Posterior cingulate gyrus (tissue), 11 donors: ENCODE data around the gene GNAT1.
"Not testable (repeated sequence)": the region's sequence is repeated elsewhere in the genome, so short reads cannot be mapped to it uniquely, and the experiment has no call there.

ENCODE experiments used
- DNase-seq, 10 donors: peaks; one replicate each; pipeline versions ENCODE4 v3.0.0 to v3.0.0-alpha.2; 2020 to 2021; ENCODE audit warnings: mixed read lengths in 3 of 10
- intact Hi-C: fragments of 100-400 bp; cut with DNase I; formaldehyde crosslinking; loops from one replicate; pipeline ENCODE4 v1.15.1; 2023

The GNAT1 gene

DNA sequence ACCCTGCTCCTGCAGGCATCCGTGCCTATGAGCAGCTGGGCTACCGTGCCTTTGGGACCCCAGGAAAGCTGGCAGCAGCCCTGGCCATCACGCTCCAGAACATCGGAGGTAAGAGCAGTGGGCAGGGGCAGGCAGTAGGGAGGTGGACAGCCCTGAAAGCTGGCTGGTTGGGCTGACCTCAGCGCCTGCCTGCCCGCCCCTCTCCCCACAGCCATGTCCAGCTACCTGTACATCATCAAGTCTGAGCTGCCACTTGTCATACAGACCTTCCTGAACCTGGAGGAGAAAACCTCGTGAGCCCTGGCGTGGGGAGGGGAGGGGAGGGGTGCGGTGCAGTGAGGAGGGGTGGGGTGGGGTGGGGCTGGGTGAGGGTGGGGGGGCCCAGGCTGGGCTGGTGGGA is 24.1 kb downstream of the GNAT1 start:
- intact Hi-C loops = no loop called here
- no peak for DNase-seq

DNA sequence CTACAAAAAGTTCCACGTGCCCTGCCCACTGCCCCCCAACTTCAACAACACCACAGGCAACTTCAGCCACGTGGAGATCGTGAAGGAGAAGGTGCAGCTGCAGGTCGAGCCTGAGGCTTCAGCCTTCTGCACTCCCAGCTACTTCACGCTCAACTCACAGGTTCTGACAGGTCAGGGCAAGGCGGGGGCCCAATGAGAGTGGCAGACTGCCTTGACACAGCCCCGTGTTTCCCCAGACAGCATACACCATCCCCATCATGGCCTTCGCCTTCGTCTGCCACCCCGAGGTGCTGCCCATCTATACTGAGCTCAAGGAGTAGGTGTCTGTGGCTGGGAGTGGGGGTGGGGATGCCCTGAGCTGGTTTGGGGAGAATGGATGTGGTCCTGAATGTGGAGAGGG is 26.3 kb downstream of the GNAT1 start:
- no peak for DNase-seq
- intact Hi-C loops = no loop called here

DNA sequence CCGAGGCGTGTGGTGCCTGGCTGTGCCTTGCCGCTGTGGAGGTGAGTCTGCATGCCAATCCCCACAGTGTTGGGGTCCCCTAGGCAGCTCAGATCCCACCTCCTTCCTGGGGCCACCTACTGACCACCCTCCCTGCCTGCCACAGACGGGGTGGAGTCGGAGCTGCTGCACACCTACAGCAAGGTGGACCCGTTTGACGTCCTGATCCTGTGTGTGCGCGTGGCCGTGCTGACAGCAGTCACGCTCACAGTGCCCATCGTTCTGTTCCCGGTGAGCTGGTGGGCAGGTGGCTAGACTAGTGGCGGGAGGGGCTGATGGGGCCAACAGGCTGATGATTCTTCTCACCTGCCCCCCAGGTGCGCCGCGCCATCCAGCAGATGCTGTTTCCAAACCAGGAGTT is 27.0 kb downstream of the GNAT1 start:
- no peak for DNase-seq
- intact Hi-C loops = no loop called here

DNA sequence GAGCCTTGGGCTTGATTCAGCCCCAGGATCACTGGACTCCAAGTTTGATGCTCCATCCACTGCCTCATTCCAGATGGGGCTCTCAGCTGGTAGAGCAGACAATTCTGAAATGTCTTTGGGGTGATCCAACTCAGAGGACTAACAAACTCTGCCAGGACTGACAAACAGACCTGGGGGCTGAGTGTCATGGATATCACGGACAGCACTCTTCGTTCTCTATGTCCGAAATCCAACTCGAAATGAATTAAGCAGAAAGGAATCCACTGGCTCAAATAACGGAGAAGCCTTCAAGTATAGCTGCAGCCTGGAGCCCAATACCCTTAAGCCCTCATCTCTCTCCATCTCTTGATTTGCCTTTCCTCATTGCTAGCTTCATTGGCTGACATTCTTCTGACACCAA is 27.9 kb downstream of the GNAT1 start:
- intact Hi-C loops = no loop called here
- DNase-seq = no peak

DNA sequence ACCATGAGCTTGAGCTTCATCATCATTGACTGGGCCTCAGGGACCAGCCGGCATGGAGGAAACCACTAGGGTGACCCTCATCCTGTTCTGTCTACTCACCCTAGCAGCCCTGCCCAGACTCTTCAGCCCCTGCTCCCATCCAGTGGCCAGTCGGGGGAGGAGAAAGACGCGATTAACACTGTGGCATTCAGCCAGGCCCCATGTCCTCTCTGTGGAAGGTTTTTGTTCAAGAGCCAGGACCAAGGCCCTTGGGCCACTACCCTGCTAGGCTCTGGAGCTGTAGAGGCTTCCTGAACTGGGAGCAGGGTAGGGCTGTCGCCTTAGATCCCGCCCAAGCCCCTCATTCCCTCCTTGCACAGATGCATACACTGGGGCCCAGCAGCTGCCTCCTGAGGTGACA is 28.7 kb downstream of the GNAT1 start:
- intact Hi-C loops = no loop called here
- no peak for DNase-seq

DNA sequence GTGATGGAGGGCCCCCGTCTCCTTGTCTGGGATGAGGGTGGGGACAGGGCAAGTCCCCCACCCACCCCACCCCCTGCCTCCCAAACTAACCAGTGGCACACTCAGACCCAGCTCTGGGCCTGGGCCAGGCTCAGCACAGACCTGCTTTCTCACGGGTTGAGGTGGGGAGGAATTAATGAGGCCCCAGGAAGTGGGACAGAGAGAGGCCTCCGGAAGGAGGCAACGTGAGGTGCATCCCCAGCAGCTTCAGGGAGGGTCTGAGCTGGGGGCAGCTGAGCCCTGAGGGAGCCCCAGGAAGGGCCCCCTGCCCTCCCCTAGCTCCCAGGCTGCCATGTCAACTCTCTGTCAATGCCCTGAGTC is 29.6 kb downstream of the GNAT1 start:
- intact Hi-C loops = no loop called here
- no peak for DNase-seq

DNA sequence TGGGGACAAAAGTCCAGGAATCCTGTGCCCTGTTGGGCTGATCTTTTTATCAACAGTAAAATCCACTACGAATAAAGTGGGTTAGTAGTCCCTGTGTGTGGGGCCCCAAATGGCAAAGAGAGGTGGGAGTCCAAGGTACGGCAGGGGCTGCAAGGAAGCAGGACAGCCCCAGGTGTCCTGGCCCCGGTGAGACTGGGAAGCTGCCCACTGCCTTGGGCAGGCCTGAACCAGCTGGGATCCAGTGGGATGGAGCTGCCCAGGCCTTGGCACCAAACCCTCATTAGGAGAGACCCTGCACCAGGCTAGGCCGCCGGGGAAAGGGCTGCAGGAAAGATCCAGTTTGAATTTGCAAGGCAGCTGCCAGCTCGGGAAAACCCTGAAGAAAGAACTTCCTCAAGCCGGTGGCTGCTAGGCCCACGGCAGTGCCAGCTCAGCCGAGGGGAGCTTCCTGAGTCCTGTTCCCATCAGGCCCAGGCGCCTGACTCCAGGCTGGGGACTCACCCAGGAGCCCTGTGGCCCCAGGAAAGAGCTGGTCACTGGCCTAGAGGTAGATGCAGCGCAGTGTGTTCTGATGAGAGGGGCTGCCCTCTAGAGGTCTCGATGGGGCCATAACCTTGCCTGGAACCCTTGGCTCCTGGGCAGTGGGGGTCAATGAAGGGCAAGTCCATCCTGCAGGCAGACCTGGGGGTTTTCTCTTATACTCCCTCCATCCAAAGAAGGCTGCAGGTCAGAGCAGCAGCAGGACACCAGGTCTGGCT is 30.2 kb downstream of the GNAT1 start:
- intact Hi-C loops = no loop called here
- DNase-seq = peak in 2 of 10 donors; percentile 26 to 76

DNA sequence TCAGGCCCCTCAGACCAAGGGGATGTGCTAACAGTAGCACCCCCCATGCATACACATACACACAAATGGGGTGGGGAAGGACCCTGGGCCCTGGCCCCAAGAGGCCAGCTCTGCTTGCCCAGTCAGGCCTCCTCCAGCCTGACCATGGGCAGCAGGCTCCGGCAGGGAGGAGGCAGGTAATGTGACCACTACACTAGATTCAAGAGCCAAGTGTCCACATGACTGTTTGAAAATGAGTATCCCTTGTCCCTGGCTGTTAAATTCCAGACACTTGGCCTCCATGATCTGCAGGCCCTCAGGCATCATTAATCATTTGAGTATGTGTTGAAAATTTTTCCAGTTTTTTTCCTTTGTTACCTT is 30.7 kb downstream of the GNAT1 start:
- intact Hi-C loops = no loop called here
- no peak for DNase-seq

DNA sequence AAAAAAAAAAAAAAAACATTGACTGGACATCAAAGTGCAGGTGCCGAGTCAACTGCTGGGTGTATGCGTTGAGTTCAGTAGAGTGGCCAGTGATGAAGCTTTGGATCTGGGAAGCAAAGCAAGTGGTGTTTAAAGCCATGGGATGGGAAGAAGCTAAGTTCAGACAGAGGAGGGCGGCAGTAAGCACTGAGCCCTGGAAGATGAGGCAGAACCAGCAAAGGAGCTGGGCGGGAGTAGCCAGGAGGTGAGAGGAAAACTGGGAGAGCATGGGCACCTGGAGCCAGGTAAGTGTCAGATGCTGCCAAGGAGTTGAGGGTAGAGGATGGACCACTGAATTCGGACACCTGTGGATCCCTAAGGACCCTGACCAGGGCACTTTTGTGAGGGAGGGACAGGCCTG is 33.2 kb downstream of the GNAT1 start:
- no peak for DNase-seq
- intact Hi-C loops = no loop called here

DNA sequence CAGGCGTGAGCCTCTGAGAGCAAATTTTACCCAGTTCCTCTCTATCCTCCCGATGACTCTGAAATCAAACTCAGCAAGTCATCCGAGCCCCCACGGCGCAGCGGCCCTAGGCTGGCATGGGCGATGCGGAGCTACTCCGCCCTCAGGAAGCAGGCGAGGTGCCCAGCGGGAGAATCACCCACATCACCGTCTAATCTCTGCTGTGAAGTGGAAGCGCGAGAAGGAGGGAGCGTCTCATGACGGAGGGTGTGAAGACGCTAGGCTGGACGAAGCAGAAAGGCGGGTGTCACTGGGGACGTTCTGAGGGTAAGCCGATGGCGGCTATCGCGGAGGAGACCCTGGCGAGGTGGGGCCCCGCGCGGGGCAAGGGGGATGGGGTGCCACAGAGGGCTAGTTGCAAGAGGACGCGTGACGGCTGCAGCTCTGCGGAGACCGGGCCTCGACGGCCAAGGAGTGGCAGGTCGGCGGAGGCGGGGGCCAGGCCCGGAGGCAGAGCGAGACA is 35.5 kb downstream of the GNAT1 start:
- intact Hi-C loops = loop anchor here (1.0 to 2.0 kb wide), 4 partner anchors 19 to 94 kb away; no protein-coding TSS in a partner anchor
- peak in 8 of 10 donors; percentile 39 to 93 (median 62) for DNase-seq

DNA sequence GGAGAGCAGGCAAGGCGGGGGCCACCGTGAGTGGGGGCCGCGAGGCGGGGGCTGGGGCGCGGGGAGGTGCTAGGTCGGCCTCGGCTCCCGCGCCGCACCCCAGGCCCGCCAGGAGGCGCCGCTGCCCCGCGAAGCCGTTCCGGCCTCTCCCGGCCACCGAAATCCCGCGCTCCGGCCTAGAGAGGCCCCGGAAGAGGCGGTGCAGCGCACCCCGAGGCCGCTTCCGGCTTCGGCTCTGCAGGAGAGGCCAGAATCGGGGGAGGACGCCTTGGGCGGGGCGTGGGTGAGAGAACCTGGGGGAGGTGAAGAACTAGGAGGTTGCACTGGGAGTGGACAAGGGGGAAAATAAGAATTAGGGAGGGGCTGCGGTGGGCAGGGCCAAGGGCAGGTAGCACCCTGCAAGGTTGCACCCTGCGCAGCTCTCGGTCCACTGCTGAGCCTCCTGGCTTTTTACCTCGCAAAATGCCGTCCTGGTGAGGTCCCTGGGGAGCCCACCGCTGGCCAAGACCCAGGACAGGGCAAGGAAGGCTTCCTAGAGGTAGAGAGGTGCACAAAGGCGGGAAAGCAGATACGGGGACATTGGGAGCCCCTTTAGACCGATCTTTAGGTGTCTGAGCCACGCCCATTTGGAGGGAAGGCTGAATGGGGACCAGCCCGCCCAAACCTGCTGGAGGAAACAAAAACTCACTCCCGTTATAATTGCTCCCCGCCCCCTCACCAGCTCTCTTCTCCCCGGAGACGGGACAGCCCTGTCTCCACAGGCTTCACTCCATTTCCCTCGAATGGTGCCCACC is 36.2 kb downstream of the GNAT1 start:
- peak; percentile 82 to 99 (median 90) for DNase-seq
- intact Hi-C loops = loop anchor here (1.0 to 2.0 kb wide), 3 partner anchors 19 to 93 kb away; no protein-coding TSS in a partner anchor

DNA sequence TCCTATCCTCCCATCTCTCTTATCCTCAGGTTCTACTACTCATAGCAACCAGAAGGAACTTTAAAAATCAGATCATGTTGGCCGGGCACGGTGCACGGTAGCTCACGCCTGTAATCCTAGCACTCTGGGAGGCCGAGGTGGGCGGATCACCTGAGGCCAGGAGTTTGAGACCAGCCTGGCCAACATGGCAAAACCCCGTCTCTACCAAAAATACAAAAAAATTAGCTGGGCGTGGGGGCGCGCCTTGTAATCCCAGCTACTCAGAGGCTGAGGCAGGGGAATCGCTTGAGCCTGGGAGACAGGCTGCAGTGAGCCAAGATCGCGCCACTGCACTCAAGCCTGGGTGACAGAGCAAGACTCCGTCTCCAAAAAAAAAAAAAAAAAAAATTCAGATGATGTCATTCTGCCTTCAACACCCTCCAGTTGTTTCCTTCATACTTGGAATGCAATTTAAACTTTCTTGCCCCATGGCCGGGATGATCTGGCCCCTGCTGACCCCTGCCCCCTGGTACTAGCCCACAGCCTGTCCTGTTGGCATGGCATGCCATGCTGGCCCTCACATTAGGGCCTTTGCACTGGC is 36.9 kb downstream of the GNAT1 start:
- intact Hi-C loops, DNase-seq: not testable (repeated sequence)

DNA sequence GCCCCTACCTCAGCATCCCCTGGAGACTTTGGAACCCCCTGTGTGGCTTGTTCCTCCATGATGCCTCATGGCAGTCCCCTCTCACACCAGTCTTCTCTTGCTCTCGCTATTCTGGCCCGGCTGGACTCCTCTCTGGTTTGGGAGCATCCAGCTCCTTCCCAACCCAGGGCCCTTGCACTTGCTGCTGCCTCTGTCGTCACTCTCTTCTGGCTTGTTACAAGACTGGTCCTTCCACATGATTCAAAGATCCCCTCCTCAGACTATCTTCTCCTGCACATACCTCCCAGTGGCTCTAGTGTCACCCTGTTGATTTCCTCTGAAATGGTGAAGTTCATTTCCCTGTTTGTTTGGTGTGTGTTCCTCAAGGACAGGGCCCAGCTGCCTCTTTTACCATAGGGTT is 38.1 kb downstream of the GNAT1 start:
- intact Hi-C loops = no loop called here
- no peak for DNase-seq

DNA sequence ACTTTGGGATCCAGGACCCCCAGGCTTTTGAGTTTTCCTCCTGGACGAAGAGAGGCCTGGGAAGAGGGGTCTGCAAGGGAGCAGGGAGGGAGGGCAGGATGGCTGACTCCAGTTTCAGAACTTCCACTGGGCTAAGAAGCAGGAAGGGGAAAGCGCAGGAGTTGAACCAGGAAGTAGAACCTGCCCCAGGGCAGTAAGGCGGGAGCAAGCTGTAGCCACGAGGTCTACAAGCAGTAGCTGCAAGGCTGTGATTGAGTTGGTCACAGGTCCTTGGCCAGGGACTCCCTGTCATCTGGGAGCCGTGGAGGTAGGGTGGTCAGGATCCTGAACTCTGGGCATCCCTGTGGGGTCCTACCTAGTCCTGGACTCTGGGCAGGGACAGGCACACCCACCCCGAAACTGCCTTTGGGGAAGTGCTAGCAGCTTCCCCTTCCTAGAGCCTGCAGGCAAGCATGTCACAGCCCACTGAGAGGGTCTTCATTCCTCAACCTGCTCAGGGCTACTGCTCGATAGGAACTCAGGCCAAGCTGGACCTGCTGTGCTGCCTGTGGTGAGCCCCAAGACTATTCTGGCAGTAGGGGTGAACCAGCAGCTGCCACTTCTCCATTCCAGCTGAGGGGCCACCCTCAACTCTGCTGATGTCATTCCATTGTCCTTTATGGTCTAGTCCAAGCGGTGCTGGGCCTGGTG is 38.8 kb downstream of the GNAT1 start:
- DNase-seq = no peak

DNA sequence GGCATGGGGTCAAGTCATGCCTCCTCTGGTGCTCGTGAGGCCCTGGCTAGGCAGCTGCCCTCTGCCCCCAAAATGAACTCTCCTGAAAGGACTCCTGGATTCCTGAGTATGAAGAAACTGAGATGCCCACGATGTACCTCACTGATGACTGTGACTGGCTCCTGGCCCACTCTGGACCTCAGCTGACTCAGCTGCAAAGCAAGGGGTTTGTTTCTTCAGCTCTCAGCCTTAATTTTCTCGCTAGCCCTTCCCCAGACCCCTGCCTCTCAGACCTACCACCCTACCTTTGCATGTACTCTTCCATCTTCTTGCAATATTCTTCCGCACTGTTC is 39.4 kb downstream of the GNAT1 start:
- no peak for DNase-seq
- intact Hi-C loops = no loop called here

More for the DNA sequence above, 38.8 kb downstream of the GNAT1 start:
- intact Hi-C loops = no loop called here

DNA sequence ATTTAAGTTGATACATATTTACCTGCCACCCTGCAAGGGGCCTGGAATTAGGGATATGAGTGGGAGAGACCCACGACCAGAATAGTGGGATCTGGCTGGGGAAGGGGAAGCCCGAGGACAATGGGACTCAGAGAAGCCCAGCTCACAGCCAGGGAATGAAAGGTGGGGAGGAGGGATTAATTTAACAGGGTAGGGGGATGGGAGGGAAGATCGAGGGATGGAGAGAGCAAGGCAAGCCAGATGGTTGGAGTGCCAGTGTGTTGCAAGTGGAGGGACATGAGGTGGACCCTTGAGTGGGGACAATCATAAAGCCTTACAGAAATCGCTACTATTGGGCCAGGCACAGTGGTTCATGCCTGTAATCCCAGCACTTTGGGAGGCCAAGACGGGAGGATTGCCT is 40.2 kb downstream of the GNAT1 start:
- DNase-seq = no peak
- intact Hi-C loops = no loop called here

DNA sequence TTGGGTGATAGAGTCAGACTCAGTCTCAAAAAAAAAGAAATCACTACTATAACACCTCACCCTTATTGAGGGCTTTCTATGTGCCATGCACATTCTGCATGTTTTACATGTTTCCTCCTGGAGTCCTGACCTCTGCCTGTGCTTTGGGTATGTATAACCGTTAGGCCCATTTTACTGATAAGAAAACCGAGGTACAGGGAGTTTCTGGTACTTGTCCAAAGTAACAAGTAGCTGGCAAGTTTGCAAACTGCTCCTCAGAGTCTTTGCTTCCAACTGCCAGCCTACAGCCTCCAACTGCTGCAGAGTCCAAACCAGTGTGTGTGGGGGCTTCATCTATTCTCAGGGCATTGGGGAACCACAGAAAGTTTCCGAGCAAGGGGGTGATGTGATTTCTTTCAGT is 40.9 kb downstream of the GNAT1 start:
- no peak for DNase-seq
- intact Hi-C loops = no loop called here

DNA sequence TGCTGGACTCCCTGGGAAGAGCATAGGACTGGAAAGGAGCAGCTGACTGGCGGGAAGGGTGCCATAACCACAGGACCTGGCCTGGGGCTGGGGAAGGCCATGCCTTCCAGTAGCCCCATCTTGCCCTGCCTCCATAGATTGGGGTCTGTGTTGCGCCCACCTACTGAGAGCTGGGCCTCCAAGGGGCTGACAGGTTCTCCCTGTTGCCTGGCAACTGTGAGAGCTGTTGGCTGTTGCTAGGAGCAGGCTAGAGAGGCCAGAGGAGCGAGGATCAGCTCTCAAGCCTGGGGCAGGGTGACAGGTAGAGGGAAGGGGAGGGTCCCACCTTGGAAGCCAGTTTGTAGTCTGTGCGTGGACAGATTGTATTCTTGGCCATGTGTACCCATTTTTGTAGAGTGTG is 41.8 kb downstream of the GNAT1 start:
- DNase-seq = no peak
- intact Hi-C loops = no loop called here

DNA sequence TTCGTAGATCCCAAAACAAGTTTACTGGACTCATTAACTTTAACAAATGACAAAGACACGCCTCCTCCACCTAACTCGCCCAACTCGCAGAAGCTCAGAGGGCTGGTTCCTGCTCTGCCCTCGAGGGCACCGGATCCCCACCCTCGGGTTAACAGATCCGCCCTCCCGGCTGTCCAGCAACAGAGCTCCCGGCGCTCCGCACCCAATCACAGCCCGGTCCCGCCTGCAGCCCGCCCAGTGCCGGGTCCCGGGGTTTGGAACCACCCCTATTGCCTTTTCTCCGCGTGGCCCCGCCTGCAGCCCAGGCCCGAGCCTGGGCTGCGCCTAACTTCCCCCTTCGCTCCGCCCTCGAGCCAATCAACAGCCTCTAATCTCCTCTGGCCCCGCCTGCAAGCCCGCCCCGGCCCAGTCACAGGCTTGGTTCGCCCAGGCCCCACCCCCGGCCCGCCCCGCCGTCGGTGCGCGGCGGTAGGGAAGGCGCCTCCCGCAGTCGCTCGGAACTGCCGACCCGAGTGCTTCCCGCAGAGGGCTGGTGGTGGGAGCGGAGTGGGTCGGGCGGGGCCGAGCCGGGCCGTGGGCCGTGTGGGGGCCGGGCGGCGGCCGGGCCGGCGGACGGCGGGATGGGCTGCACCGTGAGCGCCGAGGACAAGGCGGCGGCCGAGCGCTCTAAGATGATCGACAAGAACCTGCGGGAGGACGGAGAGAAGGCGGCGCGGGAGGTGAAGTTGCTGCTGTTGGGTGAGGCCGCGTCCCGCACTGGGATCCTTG is 44.5 kb downstream of the GNAT1 start, which contains the start of gene GNAI2:
TSS of gene GNAI2 (plus strand) at position 489 of the 768 bp plus-strand sequence. CDS start at position 621, 132 bp downstream.
- intact Hi-C loops = no loop called here

DNA sequence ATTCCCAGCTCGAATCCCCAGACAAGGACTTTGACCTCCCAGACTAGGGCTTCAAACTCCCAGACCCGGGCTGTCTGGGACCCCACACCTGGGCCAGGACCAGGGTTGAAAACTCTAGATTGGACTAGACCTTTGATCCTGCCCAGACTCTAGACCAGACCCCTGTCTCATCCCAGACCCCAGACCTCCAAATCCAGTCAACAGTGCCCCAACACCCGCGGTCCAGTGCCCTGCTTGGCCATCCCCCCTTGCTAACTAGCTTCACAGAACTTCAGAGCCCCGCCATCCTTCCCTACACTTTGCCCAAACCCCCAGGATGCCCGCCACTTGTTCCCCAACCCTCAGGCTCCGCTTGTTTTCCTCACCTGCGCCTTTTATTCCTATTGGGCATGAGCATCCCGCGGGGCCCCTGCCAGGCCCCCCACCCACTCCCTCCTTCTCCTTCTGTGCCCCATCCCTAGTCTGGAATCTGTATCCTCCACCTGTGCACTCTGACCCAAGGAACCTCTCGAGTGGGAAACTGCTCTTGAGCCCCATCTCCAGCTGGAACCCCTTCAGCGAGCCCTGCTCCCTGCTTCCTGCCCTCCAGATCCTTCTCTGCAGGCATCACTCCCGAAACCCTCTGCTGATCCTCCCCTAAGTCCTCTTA is 45.2 kb downstream of the GNAT1 start:
- intact Hi-C loops = no loop called here
- no peak for DNase-seq

More for the DNA sequence above, 44.5 kb downstream of the GNAT1 start, which contains the start of gene GNAI2:
- peak; percentile 96 to 100 (median 99) for DNase-seq
